ENCODE results near the gene METTL6.
A peak's percentile ranks its signal among the peaks of the same experiment; 100 is the strongest.

METTL6 gene

GRCh38 chr3:15433531-15433930 lies 6.2 kb upstream of the METTL6 start:
- no peak overlapping the region for H3K4me3 ChIP-seq (ENCODE audit: low read depth, low read length)

GRCh38 chr3:15431256-15431837 lies 4.0 kb upstream of the METTL6 start:
- H3K36me3 ChIP-seq (ENCODE audit: control insufficient read depth, insufficient read depth, low read length), result no peaks in the 10 kb centered on the region
- H3K4me2 ChIP-seq (ENCODE audit: low read length), result no peak overlapping the region
- H2AFZ ChIP-seq, result no peak overlapping the region
- no peak overlapping the region for H3K27ac ChIP-seq
- H3K79me2 ChIP-seq, result peaks cover 15% of the 10 kb centered on the region
- no peak for TF ChIP-seq CTCF (IDR thresholded peaks at IDR 0.05)
- no peaks in the 10 kb centered on the region for H3K9me3 ChIP-seq (ENCODE audit: control insufficient read depth, low read length)
- peaks cover 8% of the 10 kb centered on the region for H3K4me1 ChIP-seq
- no peaks in the 10 kb centered on the region for H3K27me3 ChIP-seq (ENCODE audit: control insufficient read depth, insufficient read depth, low read length)
- H3K9ac ChIP-seq, result no peak overlapping the region
- H3K4me3 ChIP-seq (ENCODE audit: low read depth, low read length), result no peak overlapping the region

More at GRCh38 chr3:15433531-15433930, 6.2 kb upstream of the METTL6 start:
- Histone ChIP-seq H3K79me2 (no peaks in the 10 kb centered on the region), H3K4me1 (peaks cover 5% of the 10 kb centered on the region), H3K27ac (no peak overlapping the region), H3K9ac (no peak overlapping the region), H3K9me3 (ENCODE audit: control insufficient read depth, low read length) (no peaks in the 10 kb centered on the region), H3K4me2 (ENCODE audit: low read length) (no peak overlapping the region), H3K27me3 (ENCODE audit: control insufficient read depth, insufficient read depth, low read length) (no peaks in the 10 kb centered on the region), H3K36me3 (ENCODE audit: control insufficient read depth, insufficient read depth, low read length) (no peaks in the 10 kb centered on the region), H2AFZ (no peak overlapping the region)
- TF ChIP-seq CTCF (IDR thresholded peaks at IDR 0.05), result no peak

- Histone ChIP-seq H3K9me3 (ENCODE audit: control insufficient read depth, low read length) (no peaks in the 10 kb centered on the region), H3K27me3 (ENCODE audit: control insufficient read depth, insufficient read depth, low read length) (no peaks in the 10 kb centered on the region), H3K4me2 (ENCODE audit: low read length) (no peak overlapping the region), H3K79me2 (peaks cover 15% of the 10 kb centered on the region), H2AFZ (no peak overlapping the region), H3K4me1 (peaks cover 8% of the 10 kb centered on the region), H3K9ac (no peak overlapping the region), H3K36me3 (ENCODE audit: control insufficient read depth, insufficient read depth, low read length) (no peaks in the 10 kb centered on the region), H3K4me3 (ENCODE audit: low read depth, low read length) (no peak overlapping the region), H3K27ac (no peak overlapping the region)
- TF ChIP-seq CTCF (IDR thresholded peaks at IDR 0.05), result no peak
Observed at GRCh38 chr3:15430624-15431023, 3.3 kb upstream of the METTL6 start.

DNA sequence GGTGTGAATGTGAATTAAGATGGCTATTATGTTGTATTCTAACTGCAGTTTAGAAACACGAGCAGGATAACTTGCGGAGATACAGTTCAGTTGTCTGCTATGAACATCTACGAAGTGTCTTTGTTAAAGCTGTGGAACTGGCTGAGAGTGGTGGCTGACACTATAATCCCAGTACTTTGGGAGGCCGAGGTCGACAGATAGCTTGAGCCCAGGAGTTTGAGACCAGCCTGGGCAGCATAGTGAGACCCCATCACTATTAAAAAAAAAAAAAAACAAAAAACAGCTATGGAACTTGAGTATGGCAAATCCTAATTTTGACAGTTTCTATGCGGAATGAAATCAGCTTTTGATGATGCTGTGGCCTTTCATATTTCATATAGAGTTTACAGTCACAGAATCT lies 1.7 kb upstream of the METTL6 start:
- Histone ChIP-seq H3K27me3 (ENCODE audit: control insufficient read depth, insufficient read depth, low read length) (no peaks in the 10 kb centered on the region), H3K79me2 (peaks cover 15% of the 10 kb centered on the region), H3K4me1 (peaks cover 8% of the 10 kb centered on the region), H3K9me3 (ENCODE audit: control insufficient read depth, low read length) (no peaks in the 10 kb centered on the region), H3K27ac (no peak overlapping the region), H3K9ac (no peak overlapping the region), H3K36me3 (ENCODE audit: control insufficient read depth, insufficient read depth, low read length) (no peaks in the 10 kb centered on the region), H3K4me2 (ENCODE audit: low read length) (peak overlapping the region; percentile 92), H3K4me3 (ENCODE audit: low read depth, low read length) (peak overlapping the region; percentile 95), H2AFZ (no peak overlapping the region)
- TF ChIP-seq CTCF (IDR thresholded peaks at IDR 0.05), result no peak

GRCh38 chr3:15428539-15428938 lies 1.2 kb upstream of the METTL6 start:
- peak overlapping the region; percentile 89 for H2AFZ ChIP-seq
- no peaks in the 10 kb centered on the region for H3K36me3 ChIP-seq (ENCODE audit: control insufficient read depth, insufficient read depth, low read length)
- peak overlapping the region; percentile 92 for H3K4me2 ChIP-seq (ENCODE audit: low read length)
- no peak overlapping the region for H3K9ac ChIP-seq
- H3K27me3 ChIP-seq (ENCODE audit: control insufficient read depth, insufficient read depth, low read length), result no peaks in the 10 kb centered on the region
- no peaks in the 10 kb centered on the region for H3K9me3 ChIP-seq (ENCODE audit: control insufficient read depth, low read length)
- TF ChIP-seq CTCF (IDR thresholded peaks at IDR 0.05), result no peak
- peaks cover 8% of the 10 kb centered on the region for H3K4me1 ChIP-seq
- peak overlapping the region; percentile 95 for H3K4me3 ChIP-seq (ENCODE audit: low read depth, low read length)
- H3K79me2 ChIP-seq, result peaks cover 15% of the 10 kb centered on the region
- H3K27ac ChIP-seq, result no peak overlapping the region
